SK-N-SH (cell line): ENCODE measurements around the gene PTPRD.

Experiments
- CTCF ChIP-seq: fragments of 200-600 bp; sonication (generic); IDR thresholded peaks from 2 replicates; pipeline ENCODE4 v1.6.1; 2017; ENCODE audit warnings: antibody characterized with exemption, mild to moderate bottlenecking, moderate library complexity
- ELF1 ChIP-seq: IDR thresholded peaks from 2 replicates; pipeline ENCODE4 v1.4.0; 2012
- EP300 ChIP-seq, 2 experiments: IDR thresholded peaks; 2 replicates each; pipeline versions ENCODE4 v1.4.0 to v1.6.1; 2012; ENCODE audit warnings: borderline replicate concordance in 1 of 2, low read depth in 1 of 2, low read length in 1 of 2
- GABPA ChIP-seq: IDR thresholded peaks from 2 replicates; pipeline ENCODE4 v1.4.0; 2012; ENCODE audit warnings: low read depth, mild to moderate bottlenecking
- GATA2 ChIP-seq: sonication (generic); formaldehyde crosslinking; IDR thresholded peaks from 2 replicates; pipeline ENCODE4 v1.5.0; 2020; ENCODE audit warnings: mild to moderate bottlenecking, missing genetic modification reagents
- IRF3 ChIP-seq: fragments of 150-350 bp; IDR thresholded peaks from 2 replicates; pipeline ENCODE4 v1.6.1; 2016; ENCODE audit warnings: mild to moderate bottlenecking, low read depth, low read length
- MAX ChIP-seq: IDR thresholded peaks from 2 replicates; pipeline ENCODE4 v1.4.0; 2012; ENCODE audit warnings: low read depth
- PBX3 ChIP-seq: IDR thresholded peaks from 2 replicates; pipeline ENCODE4; 2012
- POLR2AphosphoS5 ChIP-seq: IDR thresholded peaks from 2 replicates; pipeline ENCODE4 v1.6.1; 2012; ENCODE audit warnings: low read depth, low read length
- RAD21 ChIP-seq: IDR thresholded peaks from 2 replicates; pipeline ENCODE4 v1.6.1; 2012; ENCODE audit warnings: mild to moderate bottlenecking, low read length
- RFX5 ChIP-seq: IDR thresholded peaks from 2 replicates; pipeline ENCODE4 v1.6.1; 2012; ENCODE audit warnings: mild to moderate bottlenecking, improper control_type of control experiment, low read length
- SIN3A ChIP-seq: IDR thresholded peaks from 2 replicates; pipeline ENCODE4 v1.6.1; 2012; ENCODE audit warnings: low read depth, mild to moderate bottlenecking, low read length, moderate library complexity, borderline replicate concordance
- TCF12 ChIP-seq: IDR thresholded peaks from 2 replicates; pipeline ENCODE4 v1.4.0; 2012
- TF ChIP-seq, protein P1 (sequence below): IDR thresholded peaks from 2 replicates; pipeline ENCODE4 v1.4.0; 2012; ENCODE audit warnings: low read depth, borderline replicate concordance

DNA sequence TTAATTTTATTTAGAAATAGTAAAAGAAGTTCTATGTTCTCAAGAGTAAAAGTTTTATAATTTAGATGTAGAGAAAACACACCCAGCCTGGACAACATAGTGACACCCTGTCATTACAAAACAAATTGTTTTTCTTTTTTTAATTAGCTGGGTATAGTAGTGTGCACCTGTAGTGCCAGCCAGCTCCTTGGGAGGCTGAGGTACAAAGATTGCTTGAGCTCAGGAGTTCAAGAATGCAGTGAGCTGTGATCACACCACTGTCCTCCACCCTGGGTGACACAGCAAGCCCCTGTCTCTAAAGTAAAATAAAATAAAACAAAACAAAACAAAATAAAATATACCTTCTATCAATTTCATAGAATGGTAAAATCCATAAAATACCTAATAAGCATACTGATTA is 1795.5 kb downstream of the PTPRD start:
- TF ChIP-seq POLR2AphosphoS5 (no peak), CTCF (no peak), RFX5 (no peak), GABPA (no peak), RAD21 (no peak), IRF3 (no peak), PBX3 (no peak), MAX (no peak), TCF12 (no peak), GATA2 (CRISPR knock-in tag) (no peak), EP300 (IDR thresholded peaks at IDR 0.05; ENCODE audit: borderline replicate concordance in 1 of 2, low read depth in 1 of 2, low read length in 1 of 2) (no peak), SIN3A (no peak), ELF1 (no peak)
- TF ChIP-seq, protein P1, sequence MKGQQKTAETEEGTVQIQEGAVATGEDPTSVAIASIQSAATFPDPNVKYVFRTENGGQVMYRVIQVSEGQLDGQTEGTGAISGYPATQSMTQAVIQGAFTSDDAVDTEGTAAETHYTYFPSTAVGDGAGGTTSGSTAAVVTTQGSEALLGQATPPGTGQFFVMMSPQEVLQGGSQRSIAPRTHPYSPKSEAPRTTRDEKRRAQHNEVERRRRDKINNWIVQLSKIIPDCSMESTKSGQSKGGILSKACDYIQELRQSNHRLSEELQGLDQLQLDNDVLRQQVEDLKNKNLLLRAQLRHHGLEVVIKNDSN = no peak
